ENCODE results near the gene BAIAP3.
"Not testable (repeated sequence)": the region's sequence is repeated elsewhere in the genome, so short reads cannot be mapped to it uniquely, and the experiment has no call there.

Gene BAIAP3

DNA sequence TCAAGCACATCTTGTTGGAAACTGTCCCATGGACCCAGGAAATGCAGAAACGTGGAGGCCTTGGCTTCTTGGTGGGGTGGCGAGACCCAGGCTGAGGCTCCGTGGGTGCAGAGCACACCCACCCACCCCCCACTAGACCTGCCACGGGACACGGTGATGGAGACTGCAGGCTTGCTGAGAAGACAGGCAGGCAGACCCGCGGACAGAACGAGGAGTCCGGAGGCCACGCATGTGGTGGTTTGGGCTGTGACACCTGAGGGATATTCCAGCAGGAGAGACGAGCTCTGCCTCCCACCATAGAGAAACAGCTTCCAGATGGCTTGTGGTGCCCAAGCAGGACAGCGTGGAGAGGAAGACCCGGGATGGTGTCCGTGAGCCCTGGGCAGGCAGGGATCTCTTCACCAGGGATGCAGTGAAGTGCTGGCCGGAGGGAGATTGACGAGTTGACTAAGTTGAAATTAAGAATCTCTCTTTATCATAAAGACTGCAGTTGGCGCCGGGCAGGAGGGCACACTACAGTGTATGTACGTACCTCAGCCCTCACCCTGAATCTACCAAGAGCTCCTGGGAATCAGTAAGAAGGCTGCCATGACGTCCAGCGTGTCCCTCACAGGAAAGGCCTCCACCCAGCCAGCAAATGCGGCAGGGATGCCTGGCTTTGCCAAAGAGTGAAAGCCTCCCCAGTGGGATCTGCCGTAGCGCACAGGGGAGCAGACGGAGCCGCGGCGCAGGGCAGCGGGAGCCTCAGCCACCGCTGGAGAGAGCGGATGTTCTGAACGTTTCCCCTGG is 15.8 kb upstream of the BAIAP3 start:
- DNase-seq (ENCODE audit: low read depth in 3 of 3, low spot score in 1 of 3), result no peak

DNA sequence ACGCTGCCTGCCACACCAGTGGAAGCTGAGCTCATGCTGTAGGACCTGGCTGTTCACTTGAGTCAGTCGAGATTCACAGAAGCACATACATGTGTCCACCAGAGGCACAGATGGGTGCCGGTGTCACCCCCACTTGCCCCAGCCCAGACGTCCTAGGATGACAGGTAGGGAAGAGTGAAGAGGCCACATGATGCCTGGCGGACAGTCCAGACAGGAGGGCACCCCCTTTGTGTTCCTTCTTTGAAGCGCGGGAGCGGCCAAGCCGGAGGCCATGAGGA is 15.2 kb upstream of the BAIAP3 start:
- no peak for DNase-seq (ENCODE audit: low read depth in 3 of 3, low spot score in 1 of 3)

DNA sequence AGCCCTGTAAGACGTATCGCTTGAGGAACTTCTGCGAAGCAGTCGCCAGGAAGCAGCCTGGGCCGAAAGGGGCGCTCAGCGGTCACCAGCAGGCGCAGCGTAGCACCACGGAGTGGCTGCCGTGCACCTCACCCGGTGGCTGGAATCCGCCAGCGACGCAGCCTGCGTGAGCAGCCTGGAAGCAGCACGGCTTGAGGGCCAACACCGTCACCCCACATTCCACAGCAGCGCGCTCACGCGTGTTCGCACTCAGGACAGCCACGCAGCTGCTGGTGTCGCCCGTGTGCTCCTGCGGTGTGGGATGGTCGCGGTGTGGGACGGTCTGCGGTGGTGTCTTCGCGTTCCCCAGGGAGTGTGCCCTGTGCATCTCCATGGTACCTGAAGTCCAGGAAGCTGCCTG is 14.4 kb upstream of the BAIAP3 start:
- no peak for DNase-seq (ENCODE audit: low read depth in 3 of 3, low spot score in 1 of 3)

DNA sequence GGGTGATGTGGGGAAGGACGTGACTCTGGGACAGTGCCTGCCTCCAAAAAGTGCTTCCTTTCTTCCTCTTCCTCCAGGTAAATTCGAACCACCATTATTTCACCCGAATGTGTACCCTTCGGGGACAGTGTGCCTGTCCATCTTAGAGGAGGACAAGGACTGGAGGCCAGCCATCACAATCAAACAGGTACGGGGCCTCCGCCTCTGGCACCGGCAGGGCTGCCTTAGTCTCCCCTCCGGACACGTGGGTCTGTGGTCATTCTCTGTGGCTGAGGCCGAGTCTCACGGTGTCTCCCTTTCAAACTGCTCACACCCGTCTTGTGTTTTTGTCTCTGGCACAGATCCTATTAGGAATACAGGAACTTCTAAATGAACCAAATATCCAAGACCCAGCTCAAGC is 13.3 kb upstream of the BAIAP3 start:
- DNase-seq (ENCODE audit: low read depth in 3 of 3, low spot score in 1 of 3), result no peak

DNA sequence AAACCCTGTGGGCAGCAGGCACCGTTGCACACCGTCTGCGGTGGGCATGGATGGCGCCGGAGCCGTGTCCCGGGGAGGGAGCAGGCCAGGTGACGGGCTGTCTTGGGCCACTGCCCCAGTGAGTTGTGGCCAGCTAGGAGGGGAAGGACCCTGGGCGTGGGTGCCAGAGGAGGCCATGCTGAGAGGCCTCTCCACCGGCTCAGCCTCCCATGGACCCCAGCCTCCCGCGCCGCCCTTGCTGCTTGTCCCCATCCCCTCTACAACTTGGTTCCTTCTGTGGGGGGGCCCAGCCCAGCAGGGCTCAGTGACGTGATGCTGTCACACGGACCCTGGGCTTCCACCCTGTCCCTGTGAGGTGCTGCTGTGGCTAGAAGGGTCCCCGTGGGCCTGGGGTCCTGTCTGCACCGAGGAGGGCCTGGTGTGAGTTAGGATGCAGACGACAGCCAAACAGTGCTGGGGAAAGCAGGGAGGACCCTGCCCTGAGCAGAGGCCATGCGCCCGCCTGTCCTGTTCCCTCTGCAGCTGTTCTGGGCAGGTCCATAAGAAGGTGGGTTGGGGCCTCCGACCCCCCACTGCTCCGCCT is 12.7 kb upstream of the BAIAP3 start:
- DNase-seq (ENCODE audit: low read depth in 3 of 3, low spot score in 1 of 3), result no peak

DNA sequence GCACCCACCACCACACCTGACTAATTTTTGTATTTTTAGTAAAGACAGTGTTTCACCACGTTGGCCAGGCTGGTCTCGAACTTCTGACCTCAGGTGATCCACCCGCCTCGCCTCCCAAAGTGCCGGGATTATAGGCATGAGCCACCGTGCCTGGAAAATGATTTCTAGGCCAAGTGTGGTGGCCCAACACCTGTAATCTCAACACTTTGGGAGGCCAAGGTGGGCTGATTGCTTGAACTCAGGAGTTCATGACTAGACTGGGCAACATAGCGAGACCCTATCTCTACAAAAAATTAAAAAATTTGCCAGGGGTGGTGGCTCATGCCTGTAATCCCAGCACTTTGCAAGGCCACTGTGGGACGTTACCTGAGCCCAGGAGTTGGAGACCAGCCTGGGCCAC is 11.0 kb upstream of the BAIAP3 start:
- no peak for DNase-seq (ENCODE audit: low read depth in 3 of 3, low spot score in 1 of 3)

DNA sequence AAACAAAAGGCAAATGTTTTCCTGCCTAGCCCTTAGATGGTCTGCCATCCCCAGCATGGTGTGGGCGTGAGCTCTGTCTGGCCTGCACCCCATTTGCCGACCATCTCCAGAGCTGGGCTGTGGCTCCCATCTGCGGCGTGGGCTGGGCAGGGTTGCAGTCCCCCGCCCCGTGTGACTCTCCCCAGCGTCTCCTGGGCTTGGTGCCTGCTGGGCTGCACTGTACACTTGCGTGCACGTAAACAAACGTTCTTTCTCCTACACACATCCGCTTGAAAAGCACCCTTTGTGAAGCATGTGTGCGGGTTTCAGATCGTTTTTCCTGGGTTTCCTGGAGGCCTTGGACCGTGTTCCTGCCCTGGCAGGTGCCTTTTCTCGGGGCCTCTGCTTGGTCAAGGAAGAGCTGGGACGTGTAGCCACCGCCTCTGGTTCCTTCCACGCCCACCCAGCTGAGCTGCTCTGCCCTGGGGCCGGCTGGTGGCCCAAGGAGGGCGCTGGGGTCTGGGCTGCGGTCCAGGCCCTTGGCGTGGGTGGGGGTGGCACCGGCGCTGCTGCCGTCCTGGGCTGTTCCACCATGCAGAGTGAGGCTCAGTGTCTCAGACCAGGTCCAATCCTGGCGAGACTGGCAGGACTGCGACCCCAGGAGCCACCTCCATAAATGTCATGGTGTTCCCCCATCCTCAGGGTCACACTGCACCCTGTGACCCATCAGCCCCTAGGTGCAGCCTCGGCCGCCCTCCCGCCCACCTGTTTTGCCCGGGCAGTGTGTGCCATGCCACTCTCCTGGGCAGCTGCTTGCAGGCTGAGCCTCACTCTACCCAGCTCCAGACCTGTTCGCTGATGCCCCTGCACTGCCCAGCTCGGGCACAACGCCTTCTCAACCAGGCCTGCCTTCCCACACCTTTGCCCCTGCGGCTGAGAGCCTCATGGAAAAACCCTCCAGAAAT is 9.9 kb upstream of the BAIAP3 start:
- DNase-seq (ENCODE audit: low read depth in 3 of 3, low spot score in 1 of 3), result no peak

DNA sequence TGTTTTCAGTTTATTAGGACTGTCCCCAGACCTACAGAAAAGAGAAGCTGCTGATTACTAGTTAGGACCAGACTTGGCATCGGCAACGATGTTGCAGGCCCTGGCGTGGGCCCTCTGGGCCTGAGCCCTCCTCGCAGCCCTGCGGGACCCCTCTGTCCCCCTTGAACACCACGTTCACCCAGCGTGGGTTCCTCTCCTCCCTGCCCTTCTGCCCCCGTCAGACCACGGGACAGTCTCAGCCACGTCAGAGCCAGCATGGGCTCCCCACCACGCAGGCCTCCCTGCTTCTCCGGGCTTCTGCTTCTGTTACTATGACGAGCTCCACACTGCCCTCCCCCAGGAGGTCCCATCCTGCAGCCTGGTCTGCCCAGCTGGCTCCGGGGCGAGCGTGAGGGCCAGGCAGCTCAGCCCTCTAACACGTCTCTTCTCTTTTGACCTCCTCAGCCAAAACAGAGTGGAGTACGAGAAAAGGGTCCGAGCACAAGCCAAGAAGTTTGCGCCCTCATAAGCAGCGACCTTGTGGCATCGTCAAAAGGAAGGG is 9.1 kb upstream of the BAIAP3 start:
- no peak for DNase-seq (ENCODE audit: low read depth in 3 of 3, low spot score in 1 of 3)

DNA sequence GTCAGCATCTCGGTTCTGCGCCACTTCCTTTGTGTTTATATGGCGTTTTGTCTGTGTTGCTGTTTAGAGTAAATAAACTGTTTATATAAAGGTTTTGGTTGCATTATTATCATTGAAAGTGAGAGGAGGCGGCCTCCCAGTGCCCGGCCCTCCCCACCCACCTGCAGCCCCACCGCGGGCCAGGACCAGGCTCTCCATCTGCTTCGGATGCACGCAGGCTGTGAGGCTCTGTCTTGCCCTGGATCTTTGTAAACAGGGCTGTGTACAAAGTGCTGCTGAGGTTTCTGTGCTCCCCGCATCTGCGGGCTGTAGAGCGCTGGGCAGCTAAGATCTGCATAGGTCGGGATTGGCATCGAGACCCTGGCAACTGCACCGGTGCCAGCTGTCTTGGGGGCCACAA is 8.2 kb upstream of the BAIAP3 start:
- DNase-seq (ENCODE audit: low read depth in 3 of 3, low spot score in 1 of 3), result no peak

DNA sequence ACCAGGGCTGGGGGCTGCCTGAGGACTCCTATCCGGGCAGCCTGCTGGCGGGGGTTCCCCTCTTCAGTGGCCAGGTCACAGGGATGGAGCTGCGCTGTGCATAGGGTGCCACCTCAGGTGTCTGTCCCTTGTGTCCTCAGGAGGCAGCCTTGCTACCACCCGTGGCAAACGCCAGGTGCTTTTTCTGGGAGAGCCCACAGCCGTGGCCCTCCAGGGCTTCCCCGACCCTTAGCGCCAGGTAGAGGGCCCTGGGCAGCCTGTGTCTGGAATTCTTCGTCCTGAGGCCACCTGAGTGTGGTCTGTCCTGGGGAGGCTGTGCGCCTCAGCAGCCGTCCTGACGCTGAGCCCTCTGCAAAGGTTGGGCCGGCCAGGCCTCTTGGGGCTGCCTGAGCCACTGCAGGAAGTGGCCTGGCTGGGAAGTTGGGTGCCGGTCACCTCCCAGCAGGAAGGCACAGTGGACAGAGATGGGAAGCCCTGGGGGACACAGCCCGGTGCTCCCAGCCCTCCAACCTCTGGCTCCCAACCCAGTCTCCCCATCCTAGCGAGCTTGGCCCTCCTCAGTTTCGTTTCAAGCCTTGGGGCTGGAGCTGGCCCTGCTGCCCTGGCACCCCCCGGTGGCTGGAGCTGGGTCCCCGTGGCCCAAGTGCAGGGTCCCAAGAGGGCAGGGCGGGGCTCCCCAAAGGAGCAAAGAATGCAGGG is 7.6 kb upstream of the BAIAP3 start:
- DNase-seq (ENCODE audit: low read depth in 3 of 3, low spot score in 1 of 3), result no peak

DNA sequence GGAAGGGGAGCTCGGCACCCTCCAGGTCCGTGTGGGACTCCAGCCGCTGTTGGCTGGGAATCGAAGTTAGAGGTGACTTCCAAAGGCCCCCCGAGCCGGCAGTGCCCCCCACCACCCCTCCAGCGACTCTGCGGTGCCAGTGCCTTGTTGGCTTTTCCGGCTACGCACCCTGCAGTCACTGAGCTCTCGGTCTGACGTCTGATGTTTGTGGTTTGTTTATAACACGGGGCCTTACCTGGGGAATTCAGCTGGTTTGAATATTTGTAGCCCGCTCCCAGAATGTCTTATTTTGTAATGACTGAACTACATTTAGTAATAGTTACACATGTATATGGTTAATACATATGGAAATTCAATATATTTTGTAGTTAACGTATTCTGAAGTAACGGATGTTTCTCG is 7.1 kb upstream of the BAIAP3 start:
- DNase-seq (ENCODE audit: low read depth in 3 of 3, low spot score in 1 of 3), result no peak

DNA sequence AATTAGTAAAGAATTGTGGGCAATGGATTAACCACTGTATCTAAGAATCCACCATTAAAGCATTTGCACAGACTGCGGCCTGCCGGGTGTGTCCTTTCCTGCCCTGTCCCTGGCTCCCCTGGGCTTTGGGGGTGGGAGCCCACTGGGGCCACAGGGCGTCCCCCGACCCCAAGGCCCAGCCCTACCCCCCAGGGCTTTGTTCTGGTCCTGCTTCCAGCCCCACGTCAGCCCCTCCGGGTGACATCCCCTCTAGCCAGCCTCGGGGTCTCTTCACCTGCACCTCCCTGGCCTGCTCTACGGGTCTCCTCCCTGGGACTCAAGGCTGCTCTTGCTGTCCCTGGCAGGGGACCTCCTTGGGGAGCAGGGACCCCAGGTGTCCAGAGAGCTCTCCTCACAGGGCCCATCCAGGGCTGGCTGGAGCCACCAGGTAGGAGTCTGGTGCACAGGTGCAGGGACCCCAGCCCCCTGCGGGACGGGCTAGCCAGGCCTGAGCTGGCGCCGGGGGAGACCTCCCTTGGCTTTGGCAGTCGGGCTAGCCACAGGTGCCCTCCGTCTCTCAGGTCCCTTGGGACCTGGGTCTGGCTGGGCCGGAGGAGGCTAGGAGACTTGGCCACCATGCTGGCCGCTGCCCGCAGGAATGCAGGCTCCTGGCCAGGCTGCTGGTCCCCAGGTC is 6.4 kb upstream of the BAIAP3 start:
- no peak for DNase-seq (ENCODE audit: low read depth in 3 of 3, low spot score in 1 of 3)

DNA sequence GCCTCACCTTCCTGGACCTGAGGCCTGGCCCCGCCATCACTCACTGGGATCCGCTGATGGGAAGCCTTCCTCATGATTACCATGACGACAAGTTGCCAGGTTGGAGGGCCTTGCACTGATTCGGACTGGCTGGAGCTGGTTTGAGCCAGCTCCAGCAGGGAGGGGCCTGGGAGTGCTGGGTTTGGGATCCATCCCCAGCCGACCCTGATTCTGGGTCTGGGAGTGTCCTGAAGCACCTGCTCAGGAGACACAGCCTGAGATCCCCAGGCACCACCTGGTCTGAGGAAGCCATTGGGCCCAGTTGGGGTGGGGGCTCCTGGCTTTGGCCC is 5.9 kb upstream of the BAIAP3 start:
- DNase-seq (ENCODE audit: low read depth in 3 of 3, low spot score in 1 of 3), result no peak

DNA sequence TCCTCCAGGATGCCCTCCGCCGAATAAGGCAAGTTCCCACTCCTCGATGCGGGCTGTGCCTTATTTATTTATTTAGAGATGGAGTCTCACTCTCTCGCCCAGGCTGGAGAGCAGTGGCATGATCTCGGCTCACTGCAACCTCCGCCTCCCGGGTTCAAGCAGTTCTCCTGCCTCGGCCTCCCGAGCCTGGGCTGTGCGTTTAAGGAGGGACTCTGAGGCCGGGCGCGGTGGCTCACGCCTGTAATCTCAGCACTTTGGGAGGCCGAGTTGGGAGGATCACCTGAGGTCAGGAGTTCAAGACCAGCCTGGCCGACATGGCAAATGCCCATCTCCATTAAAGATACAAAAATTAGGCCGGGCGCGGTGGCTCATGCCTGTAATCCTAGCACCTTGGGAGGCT is 5.3 kb upstream of the BAIAP3 start:
- DNase-seq (ENCODE audit: low read depth in 3 of 3, low spot score in 1 of 3), result not testable (repeated sequence)

DNA sequence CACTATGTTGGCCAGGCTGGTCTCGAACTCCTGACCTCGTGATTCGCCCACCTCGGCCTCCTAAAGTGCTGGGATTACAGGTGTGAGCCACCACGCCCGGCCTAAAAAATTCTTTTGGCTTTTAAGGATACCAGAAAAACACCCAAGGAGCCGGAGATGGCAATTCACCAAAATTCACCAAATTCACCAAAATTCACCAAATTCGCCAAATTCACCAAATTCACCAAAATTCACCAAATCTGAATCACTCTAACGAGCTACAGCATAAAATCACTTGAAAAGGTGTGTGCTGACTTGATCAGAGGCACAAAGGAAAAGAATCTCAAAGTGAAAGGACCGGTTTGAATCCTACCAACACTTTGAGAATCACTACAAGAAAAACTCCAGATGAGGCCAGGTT is 4.5 kb upstream of the BAIAP3 start:
- DNase-seq (ENCODE audit: low read depth in 3 of 3, low spot score in 1 of 3), result not testable (repeated sequence)

DNA sequence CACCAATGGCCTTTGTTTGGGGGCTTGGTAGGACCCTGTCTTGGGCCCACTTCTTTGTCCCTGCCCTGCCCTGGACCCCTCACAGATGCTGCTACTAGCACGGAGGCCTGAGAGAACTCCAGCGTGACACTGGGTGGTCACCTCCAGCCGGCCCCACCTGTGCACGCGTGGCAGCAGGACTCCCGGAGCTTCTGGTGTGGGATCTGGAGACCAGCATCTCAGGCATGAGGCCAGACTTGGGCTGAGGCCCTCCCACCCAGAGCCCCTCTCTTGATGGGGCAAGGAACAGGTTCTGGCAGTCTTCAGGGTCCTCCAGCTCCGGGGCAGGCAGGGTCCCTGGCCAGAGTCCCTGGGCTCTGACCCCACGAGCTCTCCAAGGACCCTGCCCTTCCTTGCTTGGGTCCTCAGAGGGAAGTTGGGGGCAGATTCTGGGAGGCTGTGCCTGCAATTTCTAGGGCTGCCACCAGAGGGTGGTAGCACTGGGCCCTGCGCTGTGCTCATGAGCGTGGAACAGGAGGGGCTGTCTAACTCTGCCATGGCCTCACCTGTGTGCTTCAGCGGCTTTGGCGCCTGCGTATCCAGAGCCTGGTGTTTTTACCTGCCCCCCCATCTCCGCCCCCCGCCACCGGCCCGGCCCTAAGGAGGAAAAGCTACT is 3.1 kb upstream of the BAIAP3 start:
- no peak for DNase-seq (ENCODE audit: low read depth in 3 of 3, low spot score in 1 of 3)

DNA sequence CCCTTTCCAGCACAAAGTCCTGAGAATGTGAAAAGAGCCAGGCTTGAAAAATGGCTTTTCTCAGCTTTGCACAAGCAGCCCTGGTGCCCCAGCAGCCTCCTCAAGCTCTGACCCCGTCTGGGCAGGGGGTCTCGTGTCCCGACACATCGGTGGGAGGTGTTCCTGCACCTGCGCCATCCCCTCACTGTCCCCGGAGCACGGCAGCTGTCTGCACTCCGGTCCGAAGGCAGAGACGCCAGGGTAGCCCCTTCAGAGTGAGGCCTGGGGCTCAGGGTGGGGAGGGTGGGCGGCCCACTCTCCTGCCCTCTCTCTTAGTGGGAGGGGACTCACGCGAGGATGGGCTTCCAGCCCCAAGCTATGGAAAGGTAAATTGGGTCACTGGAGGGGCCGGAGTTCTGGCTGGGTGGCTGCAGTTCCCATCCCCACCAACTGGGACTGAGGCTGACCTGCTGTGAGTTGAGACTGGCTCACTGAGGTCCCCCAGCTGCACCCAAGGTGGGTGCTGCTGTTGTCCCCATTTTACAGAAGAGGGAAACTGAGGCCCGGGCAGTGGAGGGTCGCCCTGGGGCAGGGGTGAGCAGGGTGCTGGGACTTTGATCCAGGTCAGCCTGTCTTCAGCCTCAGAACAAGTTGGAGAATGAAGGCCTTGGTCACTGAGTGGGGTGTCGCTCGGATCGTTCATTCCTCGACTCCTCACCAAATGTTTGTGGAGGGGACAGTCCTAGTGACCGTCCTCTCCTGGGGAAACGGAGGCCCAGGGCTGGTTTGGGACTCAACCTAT is 2.3 kb upstream of the BAIAP3 start:
- DNase-seq (ENCODE audit: low read depth in 3 of 3, low spot score in 1 of 3), result no peak

DNA sequence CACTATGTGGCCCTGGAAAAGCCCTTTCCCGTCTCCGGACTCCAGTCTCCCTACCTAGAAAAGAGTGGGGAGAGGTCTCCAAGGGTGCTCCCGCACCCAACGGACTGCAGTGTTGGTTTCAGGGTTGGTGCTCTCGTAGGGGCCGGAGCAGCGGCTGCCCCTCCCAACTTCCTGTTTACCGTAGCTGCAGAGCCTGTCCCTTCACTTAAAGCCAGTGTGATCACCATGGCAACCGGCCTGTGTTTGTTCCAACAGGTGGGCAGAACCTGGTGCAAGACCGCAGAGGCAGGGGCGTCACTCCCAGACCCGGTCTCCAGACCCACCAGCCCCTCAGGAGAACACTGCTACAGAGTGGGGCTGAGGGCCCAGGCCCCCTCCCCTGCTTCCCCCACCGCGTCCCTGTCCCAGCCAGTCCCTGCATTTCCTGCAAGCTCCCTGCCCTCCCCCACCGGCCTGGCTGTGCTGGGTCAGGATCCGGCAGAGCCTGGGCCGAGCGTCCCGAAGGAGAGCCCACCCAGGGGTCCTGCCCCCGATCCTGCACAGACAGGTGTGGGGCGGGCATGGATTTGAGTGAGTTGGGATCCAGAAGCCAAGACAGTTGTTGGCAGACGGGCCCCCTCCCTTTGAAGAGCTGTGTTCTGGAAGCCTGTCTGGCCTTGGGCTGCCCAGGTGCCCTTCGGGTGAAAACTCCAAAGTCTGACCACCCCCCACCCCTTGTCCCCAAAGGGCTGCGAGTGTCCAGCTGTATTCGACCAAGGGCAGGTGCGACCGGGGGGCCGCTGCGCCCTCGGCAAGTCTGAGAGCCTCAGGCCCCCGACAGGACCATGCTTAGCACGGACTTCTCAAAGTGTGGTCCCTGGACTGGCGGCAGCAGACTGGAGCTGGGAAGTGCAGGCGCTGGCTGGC is 1.5 kb upstream of the BAIAP3 start:
- no peak for DNase-seq (ENCODE audit: low read depth in 3 of 3, low spot score in 1 of 3)

Data from stimulated activated CD4-positive, alpha-beta T cell treated with anti-CD3 and anti-CD28 coated beads, TNF-alpha, amount 100 ng/mL, for 1 hour (primary cell).